ENCODE measurements around the gene OR5H6. TPM values are rescaled to one million over a fixed set of nuclear protein-coding genes. Genes with fewer than 3 reads are reported as not detected.

OR5H6 gene
- total RNA-seq, result not detected in 2 replicates
- polyA plus RNA-seq, result not detected in 2 replicates
- not detected in 2 replicates for polyA plus RNA-seq (2012)
- not detected in 2 replicates for polyA minus RNA-seq (ENCODE audit: low replicate concordance)

GRCh38 chr3:98263944-98264343 is at the start of gene OR5H6:
Gene OR5H6, plus strand, starts transcription at chr3:98264244. Its CDS starts 89 bp downstream, at chr3:98264333.
- TF ChIP-seq CTCF (conservative IDR thresholded peaks at IDR 0.05 in 1 of 2, IDR thresholded peaks at IDR 0.05 in 1 of 2; ENCODE audit: low read depth in 1 of 2, low read length in 2 of 2), result no peak
- TF ChIP-seq EZH2 (IDR thresholded peaks at IDR 0.05; ENCODE audit: low read length, missing control alignments), result no peak

GRCh38 chr3:98215051-98215450 is 49.0 kb upstream of the OR5H6 start:
- Histone ChIP-seq H3K4me3 (replicated peaks in 1 of 4; ENCODE audit: control extremely low read depth in 1 of 4, insufficient read depth in 1 of 4, low read depth in 3 of 4, low read length in 4 of 4) (no peak overlapping the region), H3K27me3 (ENCODE audit: control insufficient read depth, insufficient read depth, low read length) (no peaks in the 10 kb centered on the region), H3K9me3 (ENCODE audit: control insufficient read depth, insufficient read depth, low read depth, low read length) (no peaks in the 10 kb centered on the region), H3K4me1 (ENCODE audit: control insufficient read depth, extremely low read depth, insufficient read depth, low read length) (no peaks in the 10 kb centered on the region), H3K36me3 (ENCODE audit: control insufficient read depth, insufficient read depth, low read length) (no peaks in the 10 kb centered on the region), H4K20me1 (ENCODE audit: control insufficient read depth, extremely low read depth, insufficient read depth, low read length) (no peaks in the 10 kb centered on the region), H3K9ac (ENCODE audit: insufficient read depth, low read length) (no peak overlapping the region), H3K27ac (ENCODE audit: insufficient read depth, low read length) (no peak overlapping the region), H3K79me2 (ENCODE audit: control insufficient read depth, insufficient read depth, low read length) (no peaks in the 10 kb centered on the region), H3K4me2 (ENCODE audit: extremely low read depth, insufficient read depth, low read length) (no peak overlapping the region), H2AFZ (ENCODE audit: low read length) (no peak overlapping the region)
- TF ChIP-seq CTCF (conservative IDR thresholded peaks at IDR 0.05 in 1 of 2, IDR thresholded peaks at IDR 0.05 in 1 of 2; ENCODE audit: low read depth in 1 of 2, low read length in 2 of 2) (no peak), EZH2 (IDR thresholded peaks at IDR 0.05; ENCODE audit: low read length, missing control alignments) (no peak)
- no peak for DNase-seq (ENCODE audit: low read depth in 2 of 2)

More at GRCh38 chr3:98263944-98264343, at the start of gene OR5H6:
- Histone ChIP-seq H3K9me3 (ENCODE audit: control insufficient read depth, insufficient read depth, low read depth, low read length) (no peaks in the 10 kb centered on the region), H3K79me2 (ENCODE audit: control insufficient read depth, insufficient read depth, low read length) (no peaks in the 10 kb centered on the region), H3K4me3 (replicated peaks in 1 of 4; ENCODE audit: control extremely low read depth in 1 of 4, insufficient read depth in 1 of 4, low read depth in 3 of 4, low read length in 4 of 4) (no peak within 1 kb of the TSS), H3K27me3 (ENCODE audit: control insufficient read depth, insufficient read depth, low read length) (no peaks in the 10 kb centered on the region), H3K36me3 (ENCODE audit: control insufficient read depth, insufficient read depth, low read length) (no peaks in the 10 kb centered on the region), H4K20me1 (ENCODE audit: control insufficient read depth, extremely low read depth, insufficient read depth, low read length) (no peaks in the 10 kb centered on the region), H3K9ac (ENCODE audit: insufficient read depth, low read length) (no peak within 1 kb of the TSS), H2AFZ (ENCODE audit: low read length) (no peak within 1 kb of the TSS), H3K4me2 (ENCODE audit: extremely low read depth, insufficient read depth, low read length) (no peak within 1 kb of the TSS), H3K27ac (ENCODE audit: insufficient read depth, low read length) (no peak within 1 kb of the TSS), H3K4me1 (ENCODE audit: control insufficient read depth, extremely low read depth, insufficient read depth, low read length) (no peaks in the 10 kb centered on the region)
- no peak for DNase-seq (ENCODE audit: low read depth in 2 of 2)

- no peaks in the 10 kb centered on the region for H3K27me3 ChIP-seq (ENCODE audit: control insufficient read depth, insufficient read depth, low read length)
- DNase-seq (ENCODE audit: low read depth in 2 of 2), result no peak
- H3K9me3 ChIP-seq (ENCODE audit: control insufficient read depth, insufficient read depth, low read depth, low read length), result no peaks in the 10 kb centered on the region
- no peak overlapping the region for H3K27ac ChIP-seq (ENCODE audit: insufficient read depth, low read length)
- no peaks in the 10 kb centered on the region for H3K79me2 ChIP-seq (ENCODE audit: control insufficient read depth, insufficient read depth, low read length)
- H3K4me2 ChIP-seq (ENCODE audit: extremely low read depth, insufficient read depth, low read length), result no peak overlapping the region
- no peaks in the 10 kb centered on the region for H4K20me1 ChIP-seq (ENCODE audit: control insufficient read depth, extremely low read depth, insufficient read depth, low read length)
- H3K9ac ChIP-seq (ENCODE audit: insufficient read depth, low read length), result no peak overlapping the region
- H2AFZ ChIP-seq (ENCODE audit: low read length), result no peak overlapping the region
- no peaks in the 10 kb centered on the region for H3K4me1 ChIP-seq (ENCODE audit: control insufficient read depth, extremely low read depth, insufficient read depth, low read length)
- H3K4me3 ChIP-seq (replicated peaks in 1 of 4; ENCODE audit: control extremely low read depth in 1 of 4, insufficient read depth in 1 of 4, low read depth in 3 of 4, low read length in 4 of 4), result no peak overlapping the region
- TF ChIP-seq CTCF (conservative IDR thresholded peaks at IDR 0.05 in 1 of 2, IDR thresholded peaks at IDR 0.05 in 1 of 2; ENCODE audit: low read depth in 1 of 2, low read length in 2 of 2) (no peak), EZH2 (IDR thresholded peaks at IDR 0.05; ENCODE audit: low read length, missing control alignments) (no peak)
- no peaks in the 10 kb centered on the region for H3K36me3 ChIP-seq (ENCODE audit: control insufficient read depth, insufficient read depth, low read length)
These were observed 40.0 kb upstream of the OR5H6 start for GRCh38 chr3:98223907-98224672.

All from fibroblast of lung (primary cell).